ENCODE data around the gene GFRA4. TPM values are rescaled to one million over a fixed set of nuclear protein-coding genes. Genes with fewer than 3 reads are reported as not detected.

Gene GFRA4
- total and polyA plus RNA-seq, 2 donors (not counting 1 experiment from before 2014, with no cell fraction given): not detected

GRCh38 chr20:3635346-3635745 lies 27.9 kb downstream of the GFRA4 start:
- no peak overlapping the region for H3K27ac Mint-ChIP-seq
- no peak overlapping the region for H3K4me3 Mint-ChIP-seq
- CTCF ChIA-PET: no interaction called here
- H3K4me1 Mint-ChIP-seq: no peaks in the 10 kb centered on the region
- Histone ChIP-seq H3K79me2 (ENCODE audit: control insufficient read depth, insufficient read depth, low read length) (no peaks in the 10 kb centered on the region), H4K20me1 (ENCODE audit: control insufficient read depth, insufficient read depth, low read length, poor library complexity, severe bottlenecking) (no peaks in the 10 kb centered on the region), H2AFZ (ENCODE audit: insufficient read depth, low read depth, low read length, poor library complexity, severe bottlenecking) (no peak overlapping the region), H3K27me3 (replicated peaks in 1 of 4; ENCODE audit: control extremely low read depth in 1 of 4, control insufficient read depth in 3 of 4, insufficient read depth in 4 of 4, low read length in 3 of 4) (no peaks in the 10 kb centered on the region), H3K4me3 (ENCODE audit: control extremely low read depth in 1 of 5, extremely low read depth in 1 of 5, insufficient read depth in 1 of 5, low read depth in 2 of 5, low read length in 4 of 5) (no peak overlapping the region), H3K4me2 (replicated peaks; ENCODE audit: low read depth, low read length, poor library complexity, severe bottlenecking) (no peak overlapping the region), H3K36me3 (replicated peaks in 1 of 2; ENCODE audit: control extremely low read depth in 1 of 2, control insufficient read depth in 1 of 2, extremely low read depth in 1 of 2, insufficient read depth in 2 of 2, low read length in 1 of 2) (peaks cover 0 to 7% of the 10 kb centered on the region in 2 experiments), H3K4me1 (ENCODE audit: control insufficient read depth in 2 of 2, insufficient read depth in 2 of 2, low read length in 2 of 2) (no peaks in the 10 kb centered on the region), H3K27ac (ENCODE audit: low read length in 2 of 2) (no peak overlapping the region), H3K9me3 (ENCODE audit: control extremely low read depth in 1 of 3, control insufficient read depth in 2 of 3, insufficient read depth in 1 of 3, low read length in 2 of 3) (peaks cover 0 to 2% (median 0%) of the 10 kb centered on the region in 3 donors), H3K9ac (ENCODE audit: low read length) (no peak overlapping the region)
- DNase-seq (no peak), ATAC-seq (ENCODE audit: low read depth) (no peak)
- no CpG with 5 or more reads among the region's 1 CpG for WGBS (ENCODE audit: insufficient coverage)
- no peaks in the 10 kb centered on the region for H3K27me3 Mint-ChIP-seq
- POLR2A ChIA-PET: no interaction called here
- TF ChIP-seq EZH2 (IDR thresholded peaks at IDR 0.05; ENCODE audit: borderline replicate concordance, insufficient read depth, low read depth, low read length, poor library complexity, severe bottlenecking): no peak
- no peak for TF ChIP-seq CTCF (IDR thresholded peaks at IDR 0.05)
- intact Hi-C loops (cut with micrococcal nuclease): no loop called here
- no peaks in the 10 kb centered on the region for H3K9me3 Mint-ChIP-seq (ENCODE audit: insufficient read depth)

DNA sequence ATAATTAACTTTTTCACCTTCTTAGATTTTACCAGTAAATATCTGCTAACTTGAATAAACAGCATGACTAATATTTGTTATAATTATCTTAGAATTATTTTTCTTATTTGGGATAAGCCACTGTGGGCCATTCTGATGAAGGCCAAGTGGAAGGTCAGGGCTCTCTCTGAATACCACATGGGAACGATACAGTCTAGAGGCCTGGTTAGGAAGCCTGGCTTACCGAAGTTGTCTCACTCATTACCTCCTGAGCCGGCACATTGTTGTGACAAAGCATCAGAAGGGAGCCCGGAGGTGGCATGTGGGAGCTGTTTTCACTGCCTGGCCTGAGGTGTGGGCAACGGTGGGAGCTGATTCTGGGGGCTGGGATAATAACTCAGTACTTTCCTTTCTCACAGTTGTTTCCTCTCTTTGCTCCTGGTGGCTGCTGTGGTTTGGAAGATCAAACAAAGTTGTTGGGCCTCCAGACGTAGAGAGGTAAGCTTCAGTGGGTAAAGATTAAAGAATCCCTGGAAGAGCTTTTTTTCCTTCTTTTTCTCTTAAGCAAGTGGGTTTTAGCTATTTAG lies 29.2 kb downstream of the GFRA4 start:
- ChIA-PET CTCF (no interaction called here), POLR2A (no interaction called here)
- intact Hi-C loops (cut with micrococcal nuclease): no loop called here
- Mint-ChIP-seq H3K27ac (no peak overlapping the region), H3K4me3 (no peak overlapping the region), H3K4me1 (no peaks in the 10 kb centered on the region), H3K27me3 (no peaks in the 10 kb centered on the region), H3K9me3 (ENCODE audit: insufficient read depth) (no peaks in the 10 kb centered on the region)
- WGBS (ENCODE audit: insufficient coverage): 60% methylated on average over 2 of the region's 6 CpGs
- Histone ChIP-seq H3K4me2 (replicated peaks; ENCODE audit: low read depth, low read length, poor library complexity, severe bottlenecking) (no peak overlapping the region), H3K79me2 (ENCODE audit: control insufficient read depth, insufficient read depth, low read length) (no peaks in the 10 kb centered on the region), H3K36me3 (replicated peaks in 1 of 2; ENCODE audit: control extremely low read depth in 1 of 2, control insufficient read depth in 1 of 2, extremely low read depth in 1 of 2, insufficient read depth in 2 of 2, low read length in 1 of 2) (peaks cover 0 to 7% of the 10 kb centered on the region in 2 experiments), H3K27ac (ENCODE audit: low read length in 2 of 2) (no peak overlapping the region), H3K9ac (ENCODE audit: low read length) (no peak overlapping the region), H3K4me3 (ENCODE audit: control extremely low read depth in 1 of 5, extremely low read depth in 1 of 5, insufficient read depth in 1 of 5, low read depth in 2 of 5, low read length in 4 of 5) (no peak overlapping the region), H3K4me1 (ENCODE audit: control insufficient read depth in 2 of 2, insufficient read depth in 2 of 2, low read length in 2 of 2) (no peaks in the 10 kb centered on the region), H3K9me3 (ENCODE audit: control extremely low read depth in 1 of 3, control insufficient read depth in 2 of 3, insufficient read depth in 1 of 3, low read length in 2 of 3) (no peaks in the 10 kb centered on the region), H3K27me3 (replicated peaks in 1 of 4; ENCODE audit: control extremely low read depth in 1 of 4, control insufficient read depth in 3 of 4, insufficient read depth in 4 of 4, low read length in 3 of 4) (no peaks in the 10 kb centered on the region), H4K20me1 (ENCODE audit: control insufficient read depth, insufficient read depth, low read length, poor library complexity, severe bottlenecking) (no peaks in the 10 kb centered on the region), H2AFZ (ENCODE audit: insufficient read depth, low read depth, low read length, poor library complexity, severe bottlenecking) (no peak overlapping the region)
- DNase-seq (no peak), ATAC-seq (ENCODE audit: low read depth) (no peak)
- TF ChIP-seq EZH2 (IDR thresholded peaks at IDR 0.05; ENCODE audit: borderline replicate concordance, insufficient read depth, low read depth, low read length, poor library complexity, severe bottlenecking) (no peak), CTCF (IDR thresholded peaks at IDR 0.05) (no peak)

Measured in B cell (primary cell).